Skeletal muscle satellite cell (primary cell): ENCODE results near the gene TMEM141. TPM values are rescaled to one million over a fixed set of nuclear protein-coding genes. Genes with fewer than 3 reads are reported as not detected.
"Not testable (repeated sequence)": the region's sequence is repeated elsewhere in the genome, so short reads cannot be mapped to it uniquely, and the experiment has no call there.

Experiments
- H3K27me3 ChIP-seq: 2 replicates; pipeline ENCODE4 v1.7.0; 2013; ENCODE audit warnings: low read length; ENCODE audit not compliant: control insufficient read depth, insufficient read depth
- H3K36me3 ChIP-seq: 2 replicates; pipeline ENCODE4 v1.7.0; 2013; ENCODE audit warnings: mild to moderate bottlenecking, control low read depth, low read length; ENCODE audit not compliant: insufficient read depth
- H3K4me1 ChIP-seq: 2 replicates; pipeline ENCODE4 v1.7.0; 2013; ENCODE audit warnings: low read length; ENCODE audit not compliant: control insufficient read depth, insufficient read depth
- H3K4me2 ChIP-seq: 2 replicates; pipeline ENCODE4 v1.7.0; 2013; ENCODE audit warnings: mild to moderate bottlenecking, low read length
- H3K4me3 ChIP-seq: 2 replicates; pipeline ENCODE4 v1.7.0; 2013; ENCODE audit warnings: low read length
- H3K9ac ChIP-seq: 2 replicates; pipeline ENCODE4 v1.7.0; 2013; ENCODE audit warnings: mild to moderate bottlenecking, low read depth, low read length, moderate library complexity
- H3K9me3 ChIP-seq: replicated peaks from 2 replicates; pipeline ENCODE4 v1.7.0; 2013; ENCODE audit warnings: mild to moderate bottlenecking, control low read depth, low read length
- small RNA-seq: library from RNA; depleted of rRNA; stranded (forward); fragments of <200 nt; gene quantifications from one replicate; pipeline ENCODE3, GENCODE V24; 2012

Gene TMEM141

GRCh38 chr9:136838314-136839228 is 47.4 kb downstream of the TMEM141 start:
- H3K4me3 ChIP-seq: no peak overlapping the region
- H3K4me1 ChIP-seq: peaks cover 42% of the 10 kb centered on the region
- no peak overlapping the region for H3K9ac ChIP-seq
- no peaks in the 10 kb centered on the region for H3K9me3 ChIP-seq
- peaks cover 12% of the 10 kb centered on the region for H3K36me3 ChIP-seq
- no peaks in the 10 kb centered on the region for H3K27me3 ChIP-seq
- no peak overlapping the region for H3K4me2 ChIP-seq

GRCh38 chr9:136839229-136840139 is 48.3 kb downstream of the TMEM141 start:
- Histone ChIP-seq H3K9me3 (no peaks in the 10 kb centered on the region), H3K4me2 (peak overlapping the region; percentile 89), H3K27me3 (no peaks in the 10 kb centered on the region), H3K4me1 (peaks cover 44% of the 10 kb centered on the region), H3K36me3 (peaks cover 12% of the 10 kb centered on the region), H3K4me3 (no peak overlapping the region), H3K9ac (no peak overlapping the region)

GRCh38 chr9:136840140-136840876 is 49.2 kb downstream of the TMEM141 start:
- H3K9me3 ChIP-seq: no peaks in the 10 kb centered on the region
- peaks cover 44% of the 10 kb centered on the region for H3K4me1 ChIP-seq
- H3K4me2 ChIP-seq: peak overlapping the region; percentile 89
- H3K27me3 ChIP-seq: no peaks in the 10 kb centered on the region
- no peak overlapping the region for H3K9ac ChIP-seq
- H3K36me3 ChIP-seq: peaks cover 12% of the 10 kb centered on the region
- no peak overlapping the region for H3K4me3 ChIP-seq

- H3K4me3 ChIP-seq: peak overlapping the region; percentile 18
- peaks cover 44% of the 10 kb centered on the region for H3K4me1 ChIP-seq
- no peak overlapping the region for H3K9ac ChIP-seq
- H3K4me2 ChIP-seq: peak overlapping the region; percentile 89
- no peaks in the 10 kb centered on the region for H3K27me3 ChIP-seq
- H3K9me3 ChIP-seq: no peaks in the 10 kb centered on the region
- peaks cover 12% of the 10 kb centered on the region for H3K36me3 ChIP-seq
Measured at GRCh38 chr9:136840877-136841645, 49.9 kb downstream of the TMEM141 start.

- H3K36me3 ChIP-seq: peaks cover 12% of the 10 kb centered on the region
- not testable (repeated sequence) for H3K27me3 ChIP-seq, H3K9me3 ChIP-seq, H3K9ac ChIP-seq
- H3K4me3 ChIP-seq: peak overlapping the region; percentile 76
- H3K4me2 ChIP-seq: peak overlapping the region; percentile 89
- peaks cover 44% of the 10 kb centered on the region for H3K4me1 ChIP-seq
Measured at GRCh38 chr9:136841646-136842379, 50.7 kb downstream of the TMEM141 start.

GRCh38 chr9:136842380-136842948 is 51.3 kb downstream of the TMEM141 start, which contains the start of gene AJM1:
Gene AJM1, plus strand, starts transcription at chr9:136842478. Its CDS starts 1,937 bp downstream, at chr9:136844415.
- Histone ChIP-seq H3K4me2 (peak within 1 kb of the TSS; percentile 89), H3K4me1 (peaks cover 44% of the 10 kb centered on the region), H3K9ac (peak within 1 kb of the TSS; percentile 62), H3K4me3 (peak within 1 kb of the TSS; percentile 76), H3K36me3 (peaks cover 12% of the 10 kb centered on the region)
- not testable (repeated sequence) for H3K9me3 ChIP-seq, H3K27me3 ChIP-seq

Small RNA genes within 50 kb of the gene (small RNA-seq; reads per million reads assigned to genes)
- gene AL355987.2 (not detected), gene ATP6V1G1P3 (not detected), gene MIR4292 (not detected), gene MIR6722 (not detected)
